Measurements from ENCODE around the gene DDX27. TPM values are rescaled to one million over a fixed set of nuclear protein-coding genes. Genes with fewer than 3 reads are reported as not detected.
"Not testable (repeated sequence)": the region's sequence is repeated elsewhere in the genome, so short reads cannot be mapped to it uniquely, and the experiment has no call there.

DDX27 gene
- total RNA-seq, 1 experiment from 2014 or later: 87.3 TPM

- Mint-ChIP-seq H3K4me1 (ENCODE audit: low read depth, unreplicated experiment) (peaks cover 36% of the 10 kb centered on the region), H3K9me3 (ENCODE audit: low read depth, unreplicated experiment) (no peaks in the 10 kb centered on the region), H3K27me3 (ENCODE audit: unreplicated experiment) (peaks cover 13% of the 10 kb centered on the region), H3K27ac (ENCODE audit: unreplicated experiment) (peak overlapping the region; percentile 84), H3K36me3 (ENCODE audit: insufficient read depth, unreplicated experiment) (peaks cover 39% of the 10 kb centered on the region), H3K4me3 (ENCODE audit: low read depth, unreplicated experiment) (peak overlapping the region; percentile 97)
- intact Hi-C loops (cut with micrococcal nuclease; ENCODE audit: unreplicated experiment): loop anchor here (2.0 kb wide), 2 partner anchors 32 to 54 kb away; partner anchors contain the start of gene DDX27
- CTCF ChIA-PET: interaction anchor here (0.6 to 1.9 kb wide), 5 partner anchors 8 to 89 kb away, joined by 3 to 7 read pairs (median 5); partner anchors contain the start of gene DDX27
- peak; percentile 66 for DNase-seq
- no peak for TF ChIP-seq CTCF (IDR thresholded peaks at IDR 0.05; ENCODE audit: unreplicated experiment)
- BruUV-seq (replicated peaks): TSS peak; percentile 31
Measured at GRCh38 chr20:49186535-49187329, 32.5 kb upstream of the DDX27 start.

- peak overlapping the region; percentile 84 for H3K27ac Mint-ChIP-seq (ENCODE audit: unreplicated experiment)
- peaks cover 39% of the 10 kb centered on the region for H3K36me3 Mint-ChIP-seq (ENCODE audit: insufficient read depth, unreplicated experiment)
- H3K4me3 Mint-ChIP-seq (ENCODE audit: low read depth, unreplicated experiment): peak overlapping the region; percentile 97
- DNase-seq: peak; percentile 17
- no peaks in the 10 kb centered on the region for H3K9me3 Mint-ChIP-seq (ENCODE audit: low read depth, unreplicated experiment)
- peaks cover 13% of the 10 kb centered on the region for H3K27me3 Mint-ChIP-seq (ENCODE audit: unreplicated experiment)
- peaks cover 36% of the 10 kb centered on the region for H3K4me1 Mint-ChIP-seq (ENCODE audit: low read depth, unreplicated experiment)
- intact Hi-C loops (cut with micrococcal nuclease; ENCODE audit: unreplicated experiment): loop anchor here (2.0 kb wide), 2 partner anchors 31 to 55 kb away; partner anchors contain the start of gene DDX27
- CTCF ChIA-PET: interaction anchor here (0.6 to 1.8 kb wide), 7 partner anchors 8 to 141 kb away, joined by 3 to 7 read pairs (median 4); partner anchors contain the start of genes CSE1L and DDX27
- BruUV-seq (replicated peaks): TSS peak; percentile 70
- no peak for TF ChIP-seq CTCF (IDR thresholded peaks at IDR 0.05; ENCODE audit: unreplicated experiment)
Measured at GRCh38 chr20:49187330-49187850, 31.8 kb upstream of the DDX27 start.

GRCh38 chr20:49187851-49188641 lies 31.2 kb upstream of the DDX27 start, which contains the start of gene STAU1:
TSS of gene STAU1 (minus strand) at chr20:49188334. CDS start at chr20:49166201, 22,133 bp downstream.
- no peaks in the 10 kb centered on the region for H3K9me3 Mint-ChIP-seq (ENCODE audit: low read depth, unreplicated experiment)
- intact Hi-C loops (cut with micrococcal nuclease; ENCODE audit: unreplicated experiment): loop anchor here (2.0 kb wide), 2 partner anchors 31 to 55 kb away; partner anchors contain the start of gene DDX27
- peak; percentile 99 for DNase-seq
- peaks cover 13% of the 10 kb centered on the region for H3K27me3 Mint-ChIP-seq (ENCODE audit: unreplicated experiment)
- BruUV-seq (replicated peaks): no TSS peak
- H3K4me3 Mint-ChIP-seq (ENCODE audit: low read depth, unreplicated experiment): peak within 1 kb of the TSS; percentile 97
- CTCF ChIA-PET: interaction anchor here (0.6 to 1.8 kb wide), 5 partner anchors 18 to 142 kb away, joined by 3 to 7 read pairs (median 4); partner anchors contain the start of genes CSE1L and DDX27
- peak within 1 kb of the TSS; percentile 84 for H3K27ac Mint-ChIP-seq (ENCODE audit: unreplicated experiment)
- no peak for TF ChIP-seq CTCF (IDR thresholded peaks at IDR 0.05; ENCODE audit: unreplicated experiment)
- peaks cover 36% of the 10 kb centered on the region for H3K4me1 Mint-ChIP-seq (ENCODE audit: low read depth, unreplicated experiment)
- peaks cover 39% of the 10 kb centered on the region for H3K36me3 Mint-ChIP-seq (ENCODE audit: insufficient read depth, unreplicated experiment)

GRCh38 chr20:49192944-49193518 lies 26.2 kb upstream of the DDX27 start:
- H3K27me3 Mint-ChIP-seq (ENCODE audit: unreplicated experiment): peaks cover 13% of the 10 kb centered on the region
- H3K27ac Mint-ChIP-seq (ENCODE audit: unreplicated experiment); DNase-seq; H3K9me3 Mint-ChIP-seq (ENCODE audit: low read depth, unreplicated experiment); H3K4me1 Mint-ChIP-seq (ENCODE audit: low read depth, unreplicated experiment); H3K4me3 Mint-ChIP-seq (ENCODE audit: low read depth, unreplicated experiment); H3K36me3 Mint-ChIP-seq (ENCODE audit: insufficient read depth, unreplicated experiment); BruUV-seq (replicated peaks); intact Hi-C loops (cut with micrococcal nuclease; ENCODE audit: unreplicated experiment): not testable (repeated sequence)
- CTCF ChIA-PET: interaction anchor here (0.6 kb wide), 1 partner anchor 417 kb away, joined by 3 read pairs; no protein-coding TSS in a partner anchor

All from Calu3 (cell line).